Measurements from ENCODE around the gene USP17L30.
"Not testable (repeated sequence)": the region's sequence is repeated elsewhere in the genome, so short reads cannot be mapped to it uniquely, and the experiment has no call there.

Gene USP17L30

GRCh38 chr4:9362829-9363228 lies at the start of gene USP17L30:
Gene USP17L30, plus strand, starts transcription at chr4:9363129. Its CDS starts 0 bp downstream, at chr4:9363129.
- not testable (repeated sequence) for DNase-seq

GRCh38 chr4:9324191-9324590 lies 38.7 kb upstream of the USP17L30 start:
- not testable (repeated sequence) for DNase-seq

GRCh38 chr4:9324865-9325264 lies 38.1 kb upstream of the USP17L30 start, which contains the start of gene USP17L24:
Gene USP17L24, plus strand, starts transcription at chr4:9325165. Its CDS starts 0 bp downstream, at chr4:9325165.
- not testable (repeated sequence) for DNase-seq

GRCh38 chr4:9329611-9330010 lies 33.3 kb upstream of the USP17L30 start, which contains the start of gene USP17L25:
Gene USP17L25, plus strand, starts transcription at chr4:9329911. Its CDS starts 0 bp downstream, at chr4:9329911.
- not testable (repeated sequence) for DNase-seq

- not testable (repeated sequence) for DNase-seq
These were observed 28.6 kb upstream of the USP17L30 start, which contains the start of gene USP17L26 for GRCh38 chr4:9334358-9334757. Gene USP17L26, plus strand, starts transcription at chr4:9334658. Its CDS starts 0 bp downstream, at chr4:9334658.

- DNase-seq: not testable (repeated sequence)
These were observed 23.8 kb upstream of the USP17L30 start, which contains the start of gene USP17L5 for GRCh38 chr4:9339103-9339502. Gene USP17L5, plus strand, starts transcription at chr4:9339403. Its CDS starts 0 bp downstream, at chr4:9339403.

GRCh38 chr4:9343848-9344247 lies 19.1 kb upstream of the USP17L30 start, which contains the start of gene USP17L27:
Gene USP17L27, plus strand, starts transcription at chr4:9344148. Its CDS starts 0 bp downstream, at chr4:9344148.
- not testable (repeated sequence) for DNase-seq

- not testable (repeated sequence) for DNase-seq
These were observed 14.3 kb upstream of the USP17L30 start, which contains the start of gene USP17L28 for GRCh38 chr4:9348593-9348992. Gene USP17L28, plus strand, starts transcription at chr4:9348893. Its CDS starts 0 bp downstream, at chr4:9348893.

GRCh38 chr4:9350866-9351265 lies 12.1 kb upstream of the USP17L30 start:
- DNase-seq: not testable (repeated sequence)

GRCh38 chr4:9353338-9353737 lies 9.6 kb upstream of the USP17L30 start, which contains the start of gene USP17L29:
Gene USP17L29, plus strand, starts transcription at chr4:9353638. Its CDS starts 0 bp downstream, at chr4:9353638.
- not testable (repeated sequence) for DNase-seq

GRCh38 chr4:9379881-9380280 lies 17.0 kb downstream of the USP17L30 start:
- DNase-seq: not testable (repeated sequence)

GRCh38 chr4:9381012-9381534 lies 18.1 kb downstream of the USP17L30 start:
- peak; percentile 1 for DNase-seq

GRCh38 chr4:9384126-9384525 lies 21.2 kb downstream of the USP17L30 start:
- DNase-seq: no peak

- not testable (repeated sequence) for DNase-seq
These were observed 26.1 kb downstream of the USP17L30 start for GRCh38 chr4:9389001-9389400.

- not testable (repeated sequence) for DNase-seq
These were observed 42.8 kb downstream of the USP17L30 start for GRCh38 chr4:9405774-9406173.

GRCh38 chr4:9406491-9406890 lies 43.6 kb downstream of the USP17L30 start:
- not testable (repeated sequence) for DNase-seq

GRCh38 chr4:9409793-9410192 lies 46.9 kb downstream of the USP17L30 start:
- no peak for DNase-seq

Data from NCI-H1105 (cell line).